Skin epidermis (tissue), 12 donors: Measurements from ENCODE around the gene MELTF.

Experiments used
- H3K27ac ChIP-seq, 21 experiments: fragments of 200-600 bp; sonication (generic) in 11 of 21; one replicate each; pipeline ENCODE4 v1.5.0; 2020; ENCODE audit warnings: mild to moderate bottlenecking in 3 of 21, inconsistent platforms in 2 of 21, moderate library complexity in 2 of 21
- H3K4me3 ChIP-seq, 7 experiments: fragments of 200-600 bp; sonication (generic) in 2 of 7; one replicate each; pipeline ENCODE4 v1.5.0; 2020; ENCODE audit warnings: inconsistent platforms in 2 of 7, mild to moderate bottlenecking in 2 of 7, moderate library complexity in 1 of 7

Gene MELTF

DNA sequence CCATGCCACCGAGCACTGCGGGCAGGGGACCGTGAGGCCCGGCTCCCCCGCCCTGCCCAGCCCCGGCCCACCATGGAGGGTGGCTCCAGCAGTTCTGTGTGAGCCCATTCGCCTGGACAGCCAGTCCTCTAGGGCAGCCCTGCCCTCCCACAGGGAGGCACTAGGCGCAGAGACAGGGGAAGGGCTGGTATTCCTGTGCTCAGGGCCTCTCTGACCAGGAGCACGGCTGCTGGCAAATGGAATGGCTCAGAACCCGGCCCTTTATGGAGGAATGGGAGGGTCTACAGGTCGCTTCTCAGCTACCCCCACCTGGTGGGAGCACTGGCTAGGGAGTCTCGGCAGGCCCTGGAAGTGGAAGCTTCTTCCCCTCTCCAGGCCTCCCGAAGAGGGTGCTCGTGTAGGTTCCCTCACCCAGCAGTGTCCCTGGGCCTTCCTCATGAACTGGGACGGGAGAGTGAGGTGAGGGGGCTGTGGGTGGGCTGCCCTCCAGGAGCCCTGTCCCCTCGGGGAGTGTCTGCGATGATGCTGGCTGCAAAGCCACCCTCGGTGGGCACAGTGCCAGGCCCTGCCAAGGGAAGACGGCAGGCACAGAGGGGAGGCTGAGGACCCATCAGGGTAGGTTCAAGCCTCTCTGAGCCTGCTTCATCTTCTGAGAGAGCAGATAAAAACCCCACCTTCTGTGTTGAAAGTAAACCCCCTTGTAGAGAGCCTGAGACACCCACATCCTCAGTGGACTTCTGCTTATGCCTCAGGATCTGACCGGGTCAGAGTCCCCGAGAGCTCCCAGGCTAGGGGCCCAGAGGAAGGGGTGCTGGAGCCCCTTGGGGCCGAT lies 1.5 kb downstream of the MELTF start:
- H3K4me3 ChIP-seq, result peak overlapping the region in 4 of 7 experiments; percentile 32 to 51 (median 40)
- peak overlapping the region in 5 of 21 experiments; percentile 2 to 76 (median 27) for H3K27ac ChIP-seq

DNA sequence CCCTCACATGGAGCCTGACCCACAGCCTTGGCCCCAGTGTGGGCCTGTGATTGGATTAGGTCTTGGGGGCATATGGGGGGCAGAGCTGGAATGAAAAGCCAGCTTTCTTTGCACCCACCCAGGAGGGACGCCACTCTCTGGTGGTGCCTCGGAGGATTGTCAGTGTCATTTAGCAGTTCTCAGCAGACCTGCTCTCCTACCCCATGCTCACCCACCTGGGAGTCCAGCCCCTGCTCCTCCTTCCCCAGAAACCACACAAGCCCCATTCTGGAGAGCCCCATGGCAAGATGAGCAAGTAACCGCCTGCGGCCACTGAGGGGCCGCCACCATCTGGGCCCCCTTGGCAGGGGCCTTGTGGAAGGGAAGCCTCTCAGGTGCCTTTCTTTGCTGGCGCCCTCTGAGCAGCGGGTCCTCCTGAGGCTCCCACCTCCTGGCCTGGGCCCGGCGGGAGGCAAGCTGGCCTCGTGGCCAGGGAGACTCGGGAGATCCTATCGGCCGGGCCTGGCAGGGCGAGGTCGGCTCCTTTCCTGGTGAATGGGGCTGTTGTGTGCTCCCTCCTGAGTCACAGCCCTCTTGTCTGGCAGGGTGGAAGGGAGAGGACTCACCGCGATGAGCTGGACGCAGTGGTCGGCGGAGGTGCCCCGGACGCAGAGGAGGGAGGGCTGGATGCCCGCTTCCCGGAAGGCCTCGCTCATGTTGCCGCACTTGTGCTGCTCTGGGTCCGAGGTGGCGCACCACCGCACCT lies 2.3 kb downstream of the MELTF start:
- no peak overlapping the region for H3K4me3 ChIP-seq
- H3K27ac ChIP-seq, result peak overlapping the region in 3 of 21 experiments; percentile 2 to 43 (median 23)

DNA sequence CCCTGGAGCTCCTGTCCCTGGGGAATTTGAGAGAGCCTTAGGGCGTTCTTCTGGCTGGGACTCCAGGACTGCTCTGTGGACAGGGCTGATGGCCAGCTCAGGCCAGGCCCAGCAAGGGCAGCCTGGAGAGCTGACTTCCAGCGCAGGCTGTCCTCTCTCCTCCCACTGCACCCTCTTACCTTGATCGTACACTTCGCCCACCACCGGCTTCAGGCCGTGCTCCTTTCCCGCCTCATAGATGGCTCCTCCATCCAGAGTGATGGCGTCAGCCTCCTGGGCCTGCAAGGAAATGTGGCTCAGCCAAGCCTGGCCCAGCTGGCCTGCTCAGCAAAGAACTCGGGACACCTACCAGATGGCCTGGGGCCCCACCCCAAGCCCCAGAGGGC lies 3.1 kb downstream of the MELTF start:
- no peak overlapping the region for H3K4me3 ChIP-seq
- H3K27ac ChIP-seq, result no peak overlapping the region

DNA sequence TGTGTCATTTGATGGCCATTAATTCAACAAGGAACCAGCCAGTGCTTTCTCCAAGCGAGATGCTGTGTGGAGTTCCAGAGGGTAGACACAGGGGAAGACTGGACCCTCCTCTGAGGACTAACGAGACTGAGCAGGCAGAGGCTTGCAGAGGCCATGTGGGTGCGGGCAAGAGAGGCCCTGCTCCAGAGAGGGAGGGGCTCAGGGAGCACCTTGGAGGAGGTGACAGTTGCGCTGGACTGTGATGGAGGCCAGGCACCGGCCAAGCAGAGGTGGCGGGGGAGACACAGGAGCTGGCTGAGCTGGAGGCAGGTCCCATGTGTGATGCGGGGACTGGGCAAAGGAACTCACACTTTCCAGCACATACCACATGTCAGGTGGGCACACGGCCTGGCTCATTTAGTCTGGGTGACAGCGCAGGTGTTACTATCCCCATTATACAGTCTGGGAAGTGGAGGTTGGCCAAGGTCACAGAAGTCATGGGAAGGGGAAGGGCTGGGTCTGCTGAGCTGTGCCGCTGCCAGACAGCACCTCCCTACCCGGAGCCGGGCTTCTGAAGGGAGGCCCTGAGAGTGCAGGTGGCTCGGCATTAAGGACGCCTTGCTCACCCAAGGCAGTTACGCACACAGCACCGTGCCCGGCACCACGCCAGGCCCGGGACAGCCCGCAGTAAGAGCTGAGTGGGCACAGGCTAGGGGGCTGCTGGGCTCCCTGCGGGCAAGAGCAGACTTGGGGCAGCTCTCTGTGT lies 3.7 kb downstream of the MELTF start:
- H3K4me3 ChIP-seq, result no peak overlapping the region
- H3K27ac ChIP-seq, result no peak overlapping the region

DNA sequence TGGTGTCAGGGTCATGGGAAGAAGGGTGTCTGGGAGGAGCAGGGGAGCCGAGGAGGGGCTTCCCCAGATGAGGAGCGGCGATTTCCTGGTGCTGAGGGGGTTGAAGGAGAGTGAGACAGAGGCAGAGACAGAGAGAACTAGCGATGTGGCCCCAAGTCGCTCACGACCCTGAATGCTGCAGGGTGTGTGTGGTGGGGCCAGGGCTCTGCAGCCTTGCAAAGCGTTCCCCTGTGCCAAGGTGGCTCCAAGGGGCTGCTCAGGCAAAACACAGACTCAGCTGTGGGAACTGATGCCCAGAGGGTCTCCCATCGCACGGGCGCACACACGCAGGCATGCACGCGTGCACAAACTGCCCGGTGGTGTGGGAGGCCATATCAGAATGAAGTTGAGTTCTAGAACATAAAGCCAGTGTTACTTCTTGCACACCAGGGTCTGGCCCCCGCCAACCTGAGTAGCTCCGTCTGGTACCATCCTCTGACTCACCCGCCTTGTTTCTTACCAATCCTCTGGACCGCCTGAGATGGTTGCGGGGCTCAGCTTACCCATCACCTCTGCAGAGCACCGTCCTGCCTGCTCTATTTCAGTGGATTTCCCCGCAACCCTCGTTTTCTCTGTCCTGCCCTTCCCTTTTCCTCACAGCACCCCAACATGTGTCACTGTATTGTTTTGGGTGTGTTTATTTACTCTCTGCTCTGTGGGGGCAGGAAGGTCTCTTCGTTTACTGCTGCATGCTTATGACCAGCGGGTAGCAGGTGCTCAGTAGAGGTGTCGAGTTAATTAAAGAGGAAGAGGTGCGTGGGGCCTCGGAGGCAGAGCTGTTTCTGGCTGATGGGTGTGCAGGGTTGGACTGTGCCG lies 4.5 kb downstream of the MELTF start:
- H3K27ac ChIP-seq, result no peak overlapping the region
- no peak overlapping the region for H3K4me3 ChIP-seq

DNA sequence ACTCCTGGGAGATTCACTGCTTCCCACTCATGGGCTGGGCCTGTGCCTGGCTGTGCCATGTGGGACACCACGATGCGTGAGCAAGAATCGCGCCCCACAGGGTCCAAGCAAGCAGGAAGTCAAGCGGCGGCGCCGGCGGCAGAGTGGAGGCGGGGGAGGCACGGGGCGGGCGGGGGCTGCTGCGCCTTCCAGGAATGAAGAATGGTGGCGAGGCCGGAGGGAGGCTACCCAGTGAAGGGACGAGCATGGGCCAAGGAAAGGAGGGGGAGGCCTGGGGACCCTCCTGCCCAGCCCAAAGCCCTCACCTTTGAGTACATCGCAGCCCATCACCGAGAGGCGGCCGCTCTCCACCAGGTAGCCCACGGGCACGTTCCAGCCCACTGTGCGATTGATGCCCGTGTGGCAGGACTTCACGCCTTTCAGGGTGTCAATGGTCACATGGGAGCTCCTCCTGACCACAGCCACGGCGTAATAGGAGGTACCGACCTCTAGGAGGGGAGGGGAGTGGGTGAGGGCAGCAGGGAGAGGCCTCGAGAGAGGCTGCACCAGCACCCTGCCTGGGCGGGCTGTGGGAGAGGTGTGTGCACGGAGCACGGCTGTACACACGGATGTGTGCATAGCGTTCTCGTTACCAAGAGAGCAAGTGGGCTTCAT lies 5.5 kb downstream of the MELTF start:
- H3K27ac ChIP-seq, result peak overlapping the region in 1 of 21 experiments; percentile 3
- no peak overlapping the region for H3K4me3 ChIP-seq

DNA sequence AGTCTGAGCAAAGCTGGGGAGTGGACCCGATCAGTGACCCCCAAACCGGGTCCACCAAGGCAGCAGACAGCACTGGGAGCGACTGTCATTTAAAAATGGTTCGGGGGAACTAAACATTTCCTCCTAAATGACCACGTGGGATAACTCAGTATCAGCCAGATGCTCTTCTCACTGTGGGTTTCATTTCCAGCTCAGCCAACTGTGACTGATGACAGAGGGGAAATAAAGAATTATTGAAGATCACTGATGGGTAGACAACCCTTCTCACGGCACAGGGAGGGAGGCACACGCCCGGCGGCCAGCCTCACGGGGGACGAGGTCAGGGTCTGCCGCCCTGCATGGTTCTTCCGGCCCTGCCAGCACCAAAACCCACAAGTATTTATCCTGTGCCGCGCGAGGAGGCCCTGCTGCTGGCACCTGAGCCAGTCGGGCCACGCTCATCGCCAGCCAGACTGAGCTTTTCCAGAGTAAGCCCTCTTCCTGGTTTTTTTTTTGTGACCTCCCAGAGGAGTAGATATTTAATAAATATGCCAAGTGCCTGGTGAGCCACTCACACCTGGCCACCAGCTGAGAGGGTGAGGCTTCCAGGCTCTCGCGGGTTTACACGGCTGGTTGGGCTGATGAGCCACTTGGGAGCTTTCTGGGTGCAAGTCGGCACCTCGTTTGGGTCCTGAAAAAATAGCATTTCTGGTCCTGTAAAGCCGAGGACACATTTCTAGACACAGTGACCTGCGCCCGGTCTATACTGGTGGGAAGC lies 6.2 kb downstream of the MELTF start:
- H3K27ac ChIP-seq, result peak overlapping the region in 2 of 21 experiments; percentile 3 to 9
- H3K4me3 ChIP-seq, result no peak overlapping the region

DNA sequence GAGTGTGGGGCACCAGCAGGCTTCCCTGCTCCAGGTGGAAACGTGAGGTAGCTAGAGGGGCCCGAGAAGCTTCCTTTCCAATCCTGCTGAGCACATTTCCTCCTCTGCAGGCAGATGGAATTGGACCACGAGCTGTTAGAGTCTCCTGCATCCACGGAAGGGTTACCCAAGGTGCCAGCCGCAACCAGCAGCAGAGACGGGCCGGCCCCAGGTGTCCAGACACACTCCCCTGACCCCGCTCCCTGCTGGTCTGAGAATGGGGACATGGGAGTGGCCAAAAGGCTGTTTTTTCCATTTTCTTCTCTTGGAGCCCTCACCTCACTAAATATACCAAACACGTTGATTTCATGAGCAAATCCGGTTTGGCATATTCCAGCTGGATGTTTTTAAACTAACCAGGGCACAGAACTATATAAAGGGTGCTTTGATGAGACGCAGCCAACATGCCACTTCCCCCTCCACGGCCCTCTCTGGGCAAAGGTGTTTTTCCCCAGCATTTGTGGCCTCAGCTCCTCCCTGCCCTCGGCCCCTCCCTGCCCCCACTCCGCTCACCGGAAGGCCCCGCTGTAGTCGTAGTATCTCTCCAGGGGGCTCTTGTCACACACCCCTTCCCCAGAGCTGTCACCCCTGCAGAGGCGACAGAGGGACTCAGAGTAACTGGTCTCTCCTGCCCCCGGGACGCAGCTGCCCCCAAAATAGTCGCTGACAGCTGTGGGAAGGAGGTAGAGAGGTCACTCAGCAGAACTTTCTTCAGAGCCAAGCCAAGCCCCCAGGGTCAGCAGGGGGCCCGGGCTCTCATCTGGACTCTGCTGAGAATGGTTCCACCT lies 7.0 kb downstream of the MELTF start:
- Histone ChIP-seq H3K27ac (peak overlapping the region in 1 of 21 experiments; percentile 9), H3K4me3 (no peak overlapping the region)

DNA sequence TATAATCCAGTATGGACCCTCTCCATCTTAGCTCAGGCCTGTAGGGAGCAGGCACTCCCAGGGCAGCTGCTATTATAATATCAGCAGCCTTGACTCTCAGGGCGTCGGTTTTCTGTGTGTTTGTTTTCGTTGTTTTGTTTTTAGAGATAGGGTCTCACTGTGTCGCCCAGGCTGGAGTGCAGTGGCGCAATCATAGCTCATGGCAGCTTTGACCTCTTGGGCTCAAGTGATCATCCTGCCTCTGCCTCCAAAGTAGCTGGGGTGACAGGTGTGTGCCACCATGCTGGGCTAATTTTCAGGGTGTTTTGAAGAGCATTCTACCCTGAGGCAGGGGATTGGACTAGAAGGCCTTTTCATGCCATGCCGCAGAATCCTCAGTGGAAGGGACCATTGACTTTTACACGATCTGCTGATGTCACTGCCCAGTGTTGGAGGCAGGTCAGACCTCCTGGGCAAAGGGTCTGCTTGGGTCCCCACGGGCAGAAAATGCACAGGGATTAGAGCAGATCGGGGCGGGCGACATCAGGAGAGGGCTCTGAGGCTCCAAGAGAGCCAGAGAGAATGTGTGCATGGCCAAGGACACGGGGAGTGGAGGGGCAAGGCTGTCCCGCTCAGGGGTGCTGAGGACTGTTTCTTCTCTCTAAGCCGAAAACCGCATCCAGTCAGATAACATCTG lies 7.8 kb downstream of the MELTF start:
- Histone ChIP-seq H3K27ac (no peak overlapping the region), H3K4me3 (no peak overlapping the region)

DNA sequence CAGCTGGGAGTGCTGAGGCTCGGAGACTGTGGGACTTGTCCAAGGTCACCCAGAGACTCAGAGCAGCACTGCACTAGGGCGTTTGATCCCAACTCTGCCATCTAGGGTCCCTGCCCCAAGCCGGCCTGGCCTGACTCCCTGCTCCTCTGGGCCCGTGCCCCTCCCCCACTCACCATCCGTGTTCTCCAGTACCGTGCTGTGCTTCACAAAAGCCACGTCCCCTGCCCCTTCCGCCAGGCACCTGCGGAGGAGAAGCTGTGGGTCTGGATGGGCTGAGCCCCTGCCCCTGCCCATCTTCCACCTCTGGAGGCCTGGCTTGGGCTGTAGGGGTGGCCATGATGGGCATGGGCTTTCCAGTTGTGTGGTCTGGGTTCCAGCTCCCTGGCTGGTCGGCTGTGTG lies 8.4 kb downstream of the MELTF start:
- H3K4me3 ChIP-seq, result no peak overlapping the region
- H3K27ac ChIP-seq, result peak overlapping the region in 1 of 21 experiments; percentile 15

DNA sequence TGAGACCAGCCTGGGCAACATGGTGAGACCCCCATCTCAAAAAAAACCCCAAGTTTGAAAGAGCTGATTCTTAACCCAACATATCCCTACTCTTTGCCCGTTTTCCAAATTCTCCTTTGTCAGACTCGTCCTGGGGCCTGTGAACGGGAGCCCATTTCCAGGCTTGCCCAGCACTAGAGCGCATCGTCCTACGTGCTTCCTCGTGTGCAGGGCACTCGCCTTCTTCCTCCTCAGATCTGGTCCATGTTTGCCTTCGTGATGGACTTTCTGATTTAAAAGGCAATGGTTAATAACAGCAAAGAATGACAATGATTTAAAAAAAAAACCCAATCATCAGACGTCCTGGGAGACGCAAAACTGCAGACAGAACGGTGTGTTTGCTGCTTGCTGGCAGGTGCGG lies 10.1 kb downstream of the MELTF start:
- Histone ChIP-seq H3K4me3 (no peak overlapping the region), H3K27ac (no peak overlapping the region)

DNA sequence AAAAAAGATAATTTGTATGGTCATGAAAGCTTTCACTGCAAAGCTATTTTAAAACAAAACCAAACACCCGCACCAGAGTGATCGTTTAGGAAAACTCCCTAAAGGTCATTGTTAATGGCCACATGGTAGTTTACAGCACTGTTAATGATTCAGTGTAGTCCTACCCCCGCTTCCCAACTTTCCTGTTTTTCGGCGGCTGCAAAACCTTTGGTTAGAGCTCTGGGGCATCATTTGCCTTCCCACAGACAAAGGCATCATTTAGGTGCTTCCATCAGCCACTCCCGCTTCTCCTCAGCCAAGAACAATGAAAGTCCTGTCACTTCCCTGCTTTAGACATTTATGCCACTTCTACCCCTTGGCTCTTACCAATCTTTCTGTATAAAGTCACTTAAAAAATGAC lies 10.6 kb downstream of the MELTF start:
- Histone ChIP-seq H3K4me3 (no peak overlapping the region), H3K27ac (no peak overlapping the region)

DNA sequence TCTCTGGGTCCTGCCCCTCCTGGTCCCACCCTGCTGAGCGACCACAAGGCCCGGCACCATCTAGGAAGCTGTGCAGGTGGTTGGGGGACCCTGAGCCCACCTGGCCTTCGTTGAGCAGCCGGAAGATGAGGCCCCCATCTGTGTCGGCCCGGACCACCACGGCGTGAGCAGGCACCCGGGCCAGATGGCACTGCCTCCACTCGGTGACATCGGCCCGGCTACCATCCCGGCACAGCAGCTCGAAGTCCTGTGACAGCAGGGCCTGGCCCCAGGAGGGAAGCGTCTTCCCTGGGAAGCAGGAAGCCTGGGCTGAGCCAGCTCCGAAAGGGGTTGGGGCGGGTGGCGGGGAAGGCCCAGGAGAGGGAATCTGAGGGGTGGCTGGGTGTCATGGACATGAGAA lies 12.6 kb downstream of the MELTF start:
- Histone ChIP-seq H3K4me3 (no peak overlapping the region), H3K27ac (no peak overlapping the region)

DNA sequence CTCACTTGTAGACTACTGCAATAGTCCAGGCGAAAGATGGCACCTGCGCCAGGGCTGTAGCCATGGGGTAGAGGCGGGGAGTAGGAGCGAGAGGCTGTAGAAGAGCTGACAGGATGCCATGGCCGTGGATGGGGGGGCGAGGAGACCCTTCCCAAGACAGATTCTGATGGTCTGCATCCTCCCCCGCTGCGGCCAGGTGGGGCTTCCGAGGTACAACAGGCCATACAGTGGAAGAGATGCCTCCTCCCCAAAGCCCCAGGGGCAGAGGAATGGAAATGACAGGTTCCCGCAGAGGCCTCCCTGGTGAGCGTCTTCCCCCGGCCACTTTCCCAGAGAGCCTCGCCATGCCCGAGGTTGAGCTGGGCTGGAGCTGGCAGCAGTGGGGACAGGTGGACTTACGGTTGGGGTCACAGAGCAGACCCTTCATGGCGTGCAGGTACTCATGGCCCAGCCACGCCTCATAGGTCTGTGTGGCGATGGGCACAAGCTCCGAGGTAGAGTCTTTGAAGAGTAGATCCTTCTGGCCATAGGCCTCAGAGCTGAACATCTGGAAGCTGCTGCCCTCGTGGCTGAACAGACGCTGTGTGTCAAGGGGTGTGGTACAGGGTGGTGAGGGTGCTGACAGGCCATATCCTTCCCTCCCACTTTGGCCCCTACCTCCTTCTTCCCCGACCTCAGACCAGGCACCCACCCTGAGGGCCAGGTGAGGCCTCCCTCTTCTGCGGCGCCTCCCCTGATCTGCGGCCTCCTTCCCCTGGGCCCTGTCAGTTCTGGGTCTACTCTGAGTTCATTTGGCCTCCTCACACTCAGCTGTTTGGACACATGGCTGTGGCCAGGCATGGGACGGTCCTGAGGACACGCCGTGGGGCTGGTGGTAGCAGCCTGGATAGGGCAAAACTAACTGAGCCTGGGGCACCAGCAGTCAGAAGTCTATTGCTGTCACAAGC lies 13.6 kb downstream of the MELTF start:
- no peak overlapping the region for H3K4me3 ChIP-seq
- no peak overlapping the region for H3K27ac ChIP-seq

DNA sequence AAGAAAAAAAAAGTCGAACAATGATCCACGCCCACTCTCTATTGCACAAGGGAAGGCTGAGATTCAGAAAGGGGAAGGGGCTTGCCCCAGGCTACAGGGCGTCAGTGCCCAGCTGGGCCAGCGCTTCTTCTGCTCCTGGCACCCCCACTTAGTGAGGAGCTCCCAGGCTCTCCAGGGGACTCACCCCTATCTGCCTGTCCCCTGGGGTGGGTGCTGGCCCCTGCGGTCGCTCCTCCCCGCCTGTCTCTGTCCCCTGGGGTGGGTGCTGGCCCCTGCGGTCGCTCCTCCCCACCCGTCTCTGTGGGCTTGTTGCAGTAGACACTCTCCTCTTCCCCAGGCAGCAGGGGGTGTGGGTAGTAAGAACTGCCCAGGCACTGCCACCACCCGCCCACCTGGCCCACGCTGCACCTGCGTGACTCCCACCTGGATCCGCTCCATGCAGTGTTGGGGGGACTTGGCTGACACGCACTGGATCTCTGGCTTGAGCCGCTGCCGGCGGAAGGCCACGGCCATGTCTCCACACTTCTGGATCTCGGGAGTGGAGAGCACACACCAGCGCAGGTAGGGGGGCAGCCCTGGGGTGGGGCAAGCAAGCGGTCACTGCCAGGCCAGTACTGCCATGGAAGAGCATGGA lies 14.6 kb downstream of the MELTF start:
- no peak overlapping the region for H3K4me3 ChIP-seq
- no peak overlapping the region for H3K27ac ChIP-seq
